Eye (tissue), 1 donor: ENCODE results near the gene VAMP2.
A peak's percentile ranks its signal among the peaks of the same experiment; 100 is the strongest.

Source experiments
- DNase-seq: peaks from one replicate; pipeline ENCODE4 v3.0.0-alpha.2; 2015

Gene VAMP2

GRCh38 chr17:8162233-8162996, at the start of gene VAMP2:
Gene VAMP2, minus strand, starts transcription at chr17:8162948. Its CDS starts 69 bp downstream, at chr17:8162879.
- peak; percentile 91 for DNase-seq

- DNase-seq: no peak
These were observed 48.2 kb upstream of the VAMP2 start for GRCh38 chr17:8210761-8211458.

GRCh38 chr17:8209907-8210760, 47.4 kb upstream of the VAMP2 start, which contains the start of gene AURKB:
Gene AURKB, minus strand, starts transcription at chr17:8210575. Its CDS starts 351 bp downstream, at chr17:8210224.
- DNase-seq: peak; percentile 99

- no peak for DNase-seq
These were observed 43.8 kb upstream of the VAMP2 start for GRCh38 chr17:8206536-8206935.

- DNase-seq: no peak
These were observed 42.2 kb upstream of the VAMP2 start for GRCh38 chr17:8204761-8205555.

- peak; percentile 97 for DNase-seq
These were observed 29.5 kb upstream of the VAMP2 start for GRCh38 chr17:8192070-8192815.

GRCh38 chr17:8190506-8190905, 27.8 kb upstream of the VAMP2 start:
- no peak for DNase-seq

- peak; percentile 97 for DNase-seq
These were observed 27.1 kb upstream of the VAMP2 start, which contains the start of gene BORCS6 for GRCh38 chr17:8189711-8190477. Gene BORCS6, minus strand, starts transcription at chr17:8190180. Its CDS starts 40 bp downstream, at chr17:8190140.

- peak; percentile 48 for DNase-seq
These were observed 26.4 kb upstream of the VAMP2 start for GRCh38 chr17:8189041-8189710.

- no peak for DNase-seq
These were observed 25.6 kb upstream of the VAMP2 start for GRCh38 chr17:8188263-8188839.

GRCh38 chr17:8187517-8188262, 24.9 kb upstream of the VAMP2 start:
- peak; percentile 100 for DNase-seq

GRCh38 chr17:8186787-8187516, 24.2 kb upstream of the VAMP2 start:
- peak; percentile 99 for DNase-seq

- DNase-seq: no peak
These were observed 23.7 kb upstream of the VAMP2 start for GRCh38 chr17:8186446-8186786.

- peak; percentile 96 for DNase-seq
These were observed 23.1 kb upstream of the VAMP2 start for GRCh38 chr17:8185582-8186445.

GRCh38 chr17:8176998-8177731, 14.4 kb upstream of the VAMP2 start:
- no peak for DNase-seq

GRCh38 chr17:8176197-8176940, 13.6 kb upstream of the VAMP2 start, which contains the start of gene TMEM107:
Gene TMEM107, minus strand, starts transcription at chr17:8176380. Its CDS starts 94 bp downstream, at chr17:8176286.
- peak; percentile 96 for DNase-seq
